ENCODE results near the gene OBSCN. TPM values are rescaled to one million over a fixed set of nuclear protein-coding genes. Genes with fewer than 3 reads are reported as not detected.

The OBSCN gene
- total RNA-seq, 2 donors from 2014 or later = 14.5 to 34.9 TPM

GRCh38 chr1:228362141-228362883 is 154.5 kb downstream of the OBSCN start:
- peak in 1 of 4 donors; percentile 8 for DNase-seq
- intact Hi-C loops (cut with DNase I) = no loop called here

GRCh38 chr1:228362884-228363450 is 155.1 kb downstream of the OBSCN start:
- H3K27me3 ChIP-seq = no peaks in the 10 kb centered on the region
- no peaks in the 10 kb centered on the region for H3K36me3 ChIP-seq (replicated peaks in 1 of 2; ENCODE audit: insufficient read depth in 1 of 2, low read depth in 2 of 2)
- peaks cover 18% of the 10 kb centered on the region for H3K4me1 ChIP-seq
- no peak overlapping the region for H3K4me3 ChIP-seq
- DNase-seq (no peak), ATAC-seq (no peak)
- intact Hi-C loops (cut with DNase I) = no loop called here
- 86 to 91% methylated on average over 4 of the region's 4 CpGs for WGBS, 2 donors
- no peaks in the 10 kb centered on the region for H3K9me3 ChIP-seq
- no peak for TF ChIP-seq CTCF (IDR thresholded peaks at IDR 0.05)
- no peak for TF ChIP-seq POLR2A (IDR thresholded peaks at IDR 0.05)
- H3K27ac ChIP-seq = no peak overlapping the region

More at GRCh38 chr1:228362141-228362883, 154.5 kb downstream of the OBSCN start:
- no peaks in the 10 kb centered on the region for H3K36me3 ChIP-seq (replicated peaks in 1 of 2; ENCODE audit: insufficient read depth in 1 of 2, low read depth in 2 of 2)
- no peaks in the 10 kb centered on the region for H3K9me3 ChIP-seq
- TF ChIP-seq POLR2A (IDR thresholded peaks at IDR 0.05) = no peak
- no peak for TF ChIP-seq CTCF (IDR thresholded peaks at IDR 0.05)
- 82 to 85% methylated on average over 18 of the region's 18 CpGs for WGBS, 2 donors
- H3K4me1 ChIP-seq = peaks cover 18% of the 10 kb centered on the region
- H3K27ac ChIP-seq = no peak overlapping the region
- H3K27me3 ChIP-seq = no peaks in the 10 kb centered on the region
- ATAC-seq = no peak
- no peak overlapping the region for H3K4me3 ChIP-seq

- Histone ChIP-seq H3K27me3 (no peaks in the 10 kb centered on the region), H3K9me3 (no peaks in the 10 kb centered on the region), H3K4me1 (peaks cover 18% of the 10 kb centered on the region), H3K36me3 (replicated peaks in 1 of 2; ENCODE audit: insufficient read depth in 1 of 2, low read depth in 2 of 2) (no peaks in the 10 kb centered on the region), H3K4me3 (no peak overlapping the region), H3K27ac (no peak overlapping the region)
- 87 to 95% methylated on average over 6 to 9 of the region's 9 CpGs for WGBS, 2 donors
- TF ChIP-seq CTCF (IDR thresholded peaks at IDR 0.05) = no peak
- TF ChIP-seq POLR2A (IDR thresholded peaks at IDR 0.05) = no peak
- ATAC-seq = no peak
- peak in 2 of 4 donors; percentile 9 to 13 for DNase-seq
- intact Hi-C loops (cut with DNase I) = no loop called here
Measured at GRCh38 chr1:228363686-228364067, 155.8 kb downstream of the OBSCN start.

- ATAC-seq = no peak
- Histone ChIP-seq H3K27ac (no peak overlapping the region), H3K36me3 (replicated peaks in 1 of 2; ENCODE audit: insufficient read depth in 1 of 2, low read depth in 2 of 2) (no peaks in the 10 kb centered on the region), H3K4me1 (peaks cover 20% of the 10 kb centered on the region), H3K4me3 (no peak overlapping the region), H3K27me3 (no peaks in the 10 kb centered on the region), H3K9me3 (no peaks in the 10 kb centered on the region)
- DNase-seq = peak in 1 of 4 donors; percentile 2
- WGBS, 2 donors = 81 to 89% methylated on average over 9 to 12 of the region's 12 CpGs
- no peak for TF ChIP-seq POLR2A (IDR thresholded peaks at IDR 0.05)
- no peak for TF ChIP-seq CTCF (IDR thresholded peaks at IDR 0.05)
- intact Hi-C loops (cut with DNase I) = no loop called here
Measured at GRCh38 chr1:228364068-228364705, 156.3 kb downstream of the OBSCN start.
